ENCODE results near the gene PLD3.

The PLD3 gene

DNA sequence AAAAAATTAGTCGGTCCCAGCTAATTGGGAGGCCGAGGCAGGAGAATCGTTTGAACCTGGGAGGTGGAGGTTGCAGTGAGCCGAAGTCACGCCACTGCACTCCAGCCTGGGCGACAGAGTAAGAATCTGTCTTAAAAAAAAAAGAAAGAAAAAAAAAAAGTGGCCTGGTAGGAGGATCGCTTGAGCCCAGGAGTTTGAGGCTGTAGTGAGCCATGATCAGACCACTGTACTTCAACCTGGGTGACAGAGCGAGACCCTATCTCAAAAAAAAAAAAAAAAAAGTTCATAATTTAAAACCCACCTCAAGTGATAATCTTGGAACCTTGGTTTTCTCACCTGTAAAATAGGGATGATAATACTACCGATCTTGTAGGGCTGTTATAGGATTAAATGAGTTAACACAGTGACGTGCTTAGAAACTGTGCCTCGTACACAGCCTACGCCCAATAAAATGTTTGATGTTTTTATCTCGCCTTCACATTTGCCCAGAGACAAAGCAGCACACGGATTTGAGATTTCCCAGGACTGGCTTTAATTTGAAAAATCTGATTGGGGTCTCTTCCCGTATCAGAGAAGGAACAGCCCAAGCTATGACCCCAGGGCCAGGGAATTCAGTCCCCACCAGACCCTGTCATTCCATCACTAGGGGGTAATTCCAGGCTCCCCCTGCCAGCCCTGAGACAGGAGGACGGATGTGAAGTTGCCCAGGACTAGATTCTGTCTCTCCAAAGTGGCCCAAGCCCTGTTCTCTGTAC is 73.7 kb downstream of the PLD3 start:
- Histone ChIP-seq H3K36me3 (ENCODE audit: control insufficient read depth, insufficient read depth, low read length) (no peaks in the 10 kb centered on the region), H3K27me3 (ENCODE audit: control insufficient read depth, insufficient read depth, low read length) (no peaks in the 10 kb centered on the region), H3K9me3 (ENCODE audit: control insufficient read depth, low read length) (no peaks in the 10 kb centered on the region), H3K4me1 (ENCODE audit: control insufficient read depth, insufficient read depth, low read length) (peaks cover 30% of the 10 kb centered on the region), H3K9ac (ENCODE audit: low read length) (peak overlapping the region; percentile 98), H3K4me3 (ENCODE audit: low read length) (no peak overlapping the region)

DNA sequence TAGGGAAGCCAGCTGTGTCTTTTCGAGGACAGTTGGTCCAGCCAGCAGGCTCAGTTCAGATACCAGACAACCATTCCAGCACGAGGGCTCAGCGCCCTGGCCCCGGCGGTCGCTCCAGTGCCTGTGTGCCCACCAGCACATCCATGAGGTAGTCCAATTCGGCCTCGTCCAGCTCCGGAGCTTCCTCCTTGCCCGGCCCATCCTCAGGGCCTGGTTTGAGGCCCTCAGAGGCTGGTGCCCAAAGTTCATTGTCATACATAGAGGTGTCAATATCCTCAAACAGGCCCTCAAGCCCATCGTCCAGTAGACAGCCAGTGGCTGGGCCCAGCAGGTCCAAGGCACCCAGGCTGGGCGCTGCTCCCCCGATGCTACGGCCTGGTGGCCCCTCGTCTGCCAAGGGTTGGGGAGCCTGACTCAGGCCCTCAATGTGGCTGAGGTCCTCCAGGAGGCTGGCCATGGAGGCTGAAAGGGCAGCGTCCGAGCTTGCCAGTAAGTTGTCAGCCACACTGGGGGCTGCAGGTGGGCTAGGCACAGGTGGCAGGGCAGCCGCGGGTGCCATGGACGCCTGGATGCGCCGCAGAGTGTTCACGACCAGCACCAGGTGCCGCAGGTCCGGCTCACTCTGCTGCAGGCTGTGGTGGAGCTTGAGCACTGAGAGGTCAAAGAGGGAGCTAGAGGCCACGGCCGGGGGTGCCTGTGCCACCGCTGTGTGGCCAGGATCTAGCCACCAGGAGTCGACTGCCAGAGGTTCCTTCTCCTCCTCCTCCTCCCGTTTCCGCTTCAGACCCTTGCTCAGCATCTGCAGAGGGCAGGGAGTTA is 74.5 kb downstream of the PLD3 start:
- Histone ChIP-seq H3K27me3 (ENCODE audit: control insufficient read depth, insufficient read depth, low read length) (no peaks in the 10 kb centered on the region), H3K4me1 (ENCODE audit: control insufficient read depth, insufficient read depth, low read length) (peaks cover 25% of the 10 kb centered on the region), H3K9ac (ENCODE audit: low read length) (peak overlapping the region; percentile 44), H3K36me3 (ENCODE audit: control insufficient read depth, insufficient read depth, low read length) (no peaks in the 10 kb centered on the region), H3K4me3 (ENCODE audit: low read length) (no peak overlapping the region), H3K9me3 (ENCODE audit: control insufficient read depth, low read length) (no peaks in the 10 kb centered on the region)

DNA sequence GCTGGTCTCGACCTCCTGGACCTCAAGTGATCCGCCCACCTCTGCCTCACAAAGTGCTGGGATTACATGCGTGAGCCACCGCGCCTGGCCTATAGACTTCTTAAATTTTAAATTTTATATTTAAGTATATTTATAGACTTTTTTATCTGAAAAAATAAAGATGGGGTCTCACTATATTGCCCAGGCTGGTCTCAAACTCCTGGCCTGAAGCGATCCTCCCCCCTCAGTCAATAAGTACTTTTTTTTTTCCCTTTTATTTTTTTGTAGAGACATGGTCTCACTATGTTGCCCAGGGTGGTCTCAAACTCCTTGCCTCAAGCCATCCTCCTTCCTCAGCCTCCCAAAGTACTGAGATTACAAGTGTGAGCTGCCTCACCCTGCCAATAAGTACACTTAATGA is 75.4 kb downstream of the PLD3 start:
- H3K4me1 ChIP-seq (ENCODE audit: control insufficient read depth, insufficient read depth, low read length), result peaks cover 25% of the 10 kb centered on the region
- H3K9ac ChIP-seq (ENCODE audit: low read length), result peak overlapping the region; percentile 99
- no peaks in the 10 kb centered on the region for H3K36me3 ChIP-seq (ENCODE audit: control insufficient read depth, insufficient read depth, low read length)
- H3K4me3 ChIP-seq (ENCODE audit: low read length), result no peak overlapping the region
- no peaks in the 10 kb centered on the region for H3K27me3 ChIP-seq (ENCODE audit: control insufficient read depth, insufficient read depth, low read length)
- no peaks in the 10 kb centered on the region for H3K9me3 ChIP-seq (ENCODE audit: control insufficient read depth, low read length)

- H3K9me3 ChIP-seq (ENCODE audit: control insufficient read depth, low read length), result no peaks in the 10 kb centered on the region
- peaks cover 25% of the 10 kb centered on the region for H3K4me1 ChIP-seq (ENCODE audit: control insufficient read depth, insufficient read depth, low read length)
- no peaks in the 10 kb centered on the region for H3K36me3 ChIP-seq (ENCODE audit: control insufficient read depth, insufficient read depth, low read length)
- peak overlapping the region; percentile 95 for H3K4me3 ChIP-seq (ENCODE audit: low read length)
- H3K9ac ChIP-seq (ENCODE audit: low read length), result peak overlapping the region; percentile 99
- no peaks in the 10 kb centered on the region for H3K27me3 ChIP-seq (ENCODE audit: control insufficient read depth, insufficient read depth, low read length)
These were observed 76.3 kb downstream of the PLD3 start for GRCh38 chr19:40424637-40425449.

DNA sequence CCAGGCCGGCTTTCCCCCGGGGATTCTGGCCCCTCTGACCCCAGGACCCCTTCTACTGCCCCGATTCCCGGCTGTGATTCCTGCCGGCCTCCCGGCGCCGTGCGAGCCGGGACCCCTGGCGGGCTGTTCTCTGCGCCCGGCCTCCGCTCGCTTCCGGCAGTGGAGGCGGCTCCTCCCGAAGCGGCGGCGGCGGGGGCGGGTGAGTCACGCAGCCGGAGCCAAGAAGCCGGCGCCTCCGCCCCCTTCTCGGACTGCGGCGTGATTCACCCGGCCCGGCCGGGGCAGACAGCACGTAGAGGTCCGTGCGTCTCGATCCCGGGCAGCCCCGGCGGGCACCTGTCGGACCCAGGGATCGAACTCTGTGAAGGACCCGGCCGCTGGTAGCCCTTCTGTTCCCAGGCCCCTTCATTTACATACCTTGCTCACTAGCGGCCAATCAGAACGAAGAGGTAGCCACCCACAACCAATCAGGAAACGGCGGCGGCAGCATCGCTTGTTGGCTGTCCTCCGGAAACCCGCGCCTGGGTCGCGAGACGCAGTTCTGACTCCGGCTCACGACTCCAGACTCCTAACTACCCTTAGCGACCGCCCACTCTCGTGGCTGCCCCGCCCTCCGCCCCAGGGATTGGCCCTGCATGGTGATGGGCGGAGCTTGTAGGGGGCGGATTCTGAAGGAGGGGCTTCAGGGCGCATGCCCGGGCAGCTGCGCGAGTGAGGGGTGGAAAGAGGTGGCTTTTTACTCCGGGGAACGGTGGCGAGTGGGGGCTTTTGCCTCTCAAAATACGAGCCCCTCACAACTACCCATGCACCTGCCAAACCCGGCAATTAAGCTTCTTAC is 77.2 kb downstream of the PLD3 start, which contains the start of gene SERTAD1:
TSS of gene SERTAD1 (minus strand) at position 543 of the 838 bp plus-strand sequence. CDS start 2,446 bp downstream, outside the sequence.
- no peaks in the 10 kb centered on the region for H3K36me3 ChIP-seq (ENCODE audit: control insufficient read depth, insufficient read depth, low read length)
- peak within 1 kb of the TSS; percentile 95 for H3K4me3 ChIP-seq (ENCODE audit: low read length)
- no peaks in the 10 kb centered on the region for H3K9me3 ChIP-seq (ENCODE audit: control insufficient read depth, low read length)
- H3K9ac ChIP-seq (ENCODE audit: low read length), result peak within 1 kb of the TSS; percentile 99
- H3K4me1 ChIP-seq (ENCODE audit: control insufficient read depth, insufficient read depth, low read length), result peaks cover 25% of the 10 kb centered on the region
- H3K27me3 ChIP-seq (ENCODE audit: control insufficient read depth, insufficient read depth, low read length), result no peaks in the 10 kb centered on the region

Data from mucosa of stomach (tissue), 1 donor.